Activated naive CD4-positive, alpha-beta T cell treated with Interleukin-2 at 50 U/mL for 16 hours (primary cell): ENCODE results near the gene CD22.
A peak's percentile ranks its signal among the peaks of the same experiment; 100 is the strongest.
"Not testable (repeated sequence)": the region's sequence is repeated elsewhere in the genome, so short reads cannot be mapped to it uniquely, and the experiment has no call there.

ENCODE experiments used
- DNase-seq: peaks from one replicate; pipeline ENCODE4 v3.0.0-alpha.2; 2020

Gene CD22

DNA sequence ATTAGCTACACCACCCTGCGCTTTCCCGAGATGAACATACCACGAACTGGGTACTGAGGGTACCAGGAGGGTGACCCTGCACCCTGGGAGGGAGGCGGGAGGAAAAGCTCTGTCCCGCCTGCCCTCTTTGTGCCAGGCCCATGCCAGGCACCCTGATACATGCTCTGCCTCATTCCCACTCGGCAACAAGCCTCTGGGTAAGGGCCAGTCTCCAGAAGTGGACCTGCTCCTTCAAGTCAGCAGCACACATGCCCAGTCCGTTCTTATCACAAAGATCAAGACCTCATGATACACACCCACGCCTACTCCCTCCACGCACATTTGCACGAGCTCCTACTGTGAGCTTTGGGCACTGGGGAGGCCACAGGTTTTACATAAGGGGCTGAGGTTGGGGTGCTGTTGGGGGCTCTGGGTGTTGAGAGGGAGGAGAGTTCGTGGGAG lies 16.7 kb downstream of the CD22 start:
- DNase-seq = no peak

DNA sequence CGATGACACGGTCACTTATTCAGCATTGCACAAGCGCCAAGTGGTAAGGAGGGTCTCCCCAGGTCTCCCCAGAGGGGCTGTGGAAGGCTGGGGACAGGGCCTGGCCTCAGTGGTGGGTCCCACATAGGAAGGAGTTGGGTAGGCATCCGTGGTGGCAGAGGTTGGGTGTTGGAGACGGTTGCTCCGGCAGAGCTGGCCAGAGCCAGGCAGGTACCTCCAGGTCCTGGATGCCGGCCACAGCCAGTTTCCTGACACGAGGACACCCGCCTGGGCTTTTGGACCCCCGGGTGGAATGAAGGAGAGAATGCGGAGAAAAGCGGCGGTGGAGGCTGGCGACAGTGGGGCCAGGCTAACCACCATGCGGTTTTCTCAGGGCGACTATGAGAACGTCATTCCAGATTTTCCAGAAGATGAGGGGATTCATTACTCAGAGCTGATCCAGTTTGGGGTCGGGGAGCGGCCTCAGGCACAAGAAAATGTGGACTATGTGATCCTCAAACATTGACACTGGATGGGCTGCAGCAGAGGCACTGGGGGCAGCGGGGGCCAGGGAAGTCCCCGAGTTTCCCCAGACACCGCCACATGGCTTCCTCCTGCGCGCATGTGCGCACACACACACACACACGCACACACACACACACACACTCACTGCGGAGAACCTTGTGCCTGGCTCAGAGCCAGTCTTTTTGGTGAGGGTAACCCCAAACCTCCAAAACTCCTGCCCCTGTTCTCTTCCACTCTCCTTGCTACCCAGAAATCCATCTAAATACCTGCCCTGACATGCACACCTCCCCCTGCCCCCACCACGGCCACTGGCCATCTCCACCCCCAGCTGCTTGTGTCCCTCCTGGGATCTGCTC lies 17.4 kb downstream of the CD22 start:
- DNase-seq = peak; percentile 69

DNA sequence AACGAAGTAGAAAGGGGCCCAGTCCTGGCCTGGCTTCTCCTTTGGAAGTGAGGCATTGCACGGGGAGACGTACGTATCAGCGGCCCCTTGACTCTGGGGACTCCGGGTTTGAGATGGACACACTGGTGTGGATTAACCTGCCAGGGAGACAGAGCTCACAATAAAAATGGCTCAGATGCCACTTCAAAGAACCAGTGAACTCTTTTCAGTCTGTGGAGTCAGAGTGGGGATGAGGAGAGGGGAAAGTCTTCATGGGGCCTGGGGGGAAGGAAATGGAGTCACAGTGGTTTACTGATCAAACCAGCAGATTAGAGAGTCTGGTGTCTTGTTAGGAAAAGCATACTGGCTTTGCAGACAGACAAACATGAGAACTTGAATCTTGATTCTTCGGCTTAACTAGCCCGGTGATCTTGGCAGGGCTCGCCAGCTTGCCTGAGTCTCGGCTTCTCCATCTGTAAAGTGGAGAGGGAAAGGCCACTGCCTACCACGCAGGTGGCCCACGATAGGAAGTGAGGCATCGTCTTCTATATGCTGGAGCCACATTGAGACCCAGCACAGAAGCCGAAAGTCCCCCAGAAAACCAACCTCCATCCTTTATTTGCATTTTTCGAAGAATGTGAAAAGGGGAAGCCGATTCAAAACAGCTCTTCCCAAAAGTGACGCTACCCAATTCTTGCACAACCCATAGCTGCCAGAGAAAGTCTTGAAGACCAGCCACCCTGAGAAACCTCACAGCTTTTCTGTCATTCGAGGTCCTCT lies 18.4 kb downstream of the CD22 start, which contains the start of gene FFAR1:
TSS of gene FFAR1 (plus strand) at position 732 of the 759 bp plus-strand sequence. CDS start 3,650 bp downstream, outside the sequence.
- peak; percentile 50 for DNase-seq

DNA sequence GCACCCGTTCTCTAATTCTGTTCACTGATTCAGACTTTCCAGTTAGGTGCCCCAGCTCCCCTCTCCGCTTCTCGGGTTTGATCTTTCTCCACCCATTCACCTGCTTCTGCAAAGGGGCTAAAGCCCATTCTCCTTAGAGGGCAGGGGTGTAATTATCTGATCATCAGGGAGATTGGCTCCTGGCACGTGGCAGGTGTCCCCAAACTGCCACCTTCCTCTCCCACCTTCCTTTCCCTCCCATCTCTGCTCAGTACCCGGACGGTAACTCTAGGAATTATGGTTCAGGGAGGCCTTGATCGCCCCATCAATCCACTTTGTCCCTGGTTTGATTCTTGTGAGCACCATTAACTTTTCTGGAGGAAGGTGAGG lies 18.9 kb downstream of the CD22 start:
- DNase-seq = no peak

DNA sequence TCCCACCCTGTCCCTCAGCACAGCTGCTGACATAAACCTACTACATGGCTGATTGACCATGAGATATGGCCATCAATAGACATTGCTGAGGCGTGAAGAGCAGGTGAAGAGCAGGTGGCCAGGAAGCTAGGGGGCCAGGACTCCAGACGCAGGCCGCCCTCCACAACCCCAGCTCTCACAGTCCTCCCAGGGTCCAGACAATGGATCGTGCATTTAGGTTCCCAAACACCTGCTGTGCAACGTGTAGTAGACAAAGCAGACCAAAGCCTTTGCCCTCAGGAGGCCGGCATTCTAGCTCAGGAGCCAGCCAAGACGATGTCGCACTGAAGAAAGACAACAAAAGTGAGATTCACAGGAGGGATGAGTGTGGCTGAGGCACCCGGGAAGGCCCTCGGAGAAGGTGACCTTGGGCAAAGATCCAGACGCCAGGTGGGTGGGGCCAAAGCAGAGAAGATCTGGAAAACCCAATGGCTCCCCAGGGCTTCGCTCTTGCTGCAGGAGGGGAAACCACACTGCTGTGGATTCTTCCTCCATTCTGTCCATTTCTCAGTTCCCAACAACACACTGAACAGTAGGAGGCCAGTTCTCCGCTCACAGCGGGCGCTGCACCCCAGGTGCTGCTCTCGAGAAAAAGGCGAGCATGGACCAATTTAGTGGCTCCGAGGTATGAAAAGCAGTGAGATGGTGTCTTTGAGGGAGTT lies 20.1 kb downstream of the CD22 start:
- no peak for DNase-seq

DNA sequence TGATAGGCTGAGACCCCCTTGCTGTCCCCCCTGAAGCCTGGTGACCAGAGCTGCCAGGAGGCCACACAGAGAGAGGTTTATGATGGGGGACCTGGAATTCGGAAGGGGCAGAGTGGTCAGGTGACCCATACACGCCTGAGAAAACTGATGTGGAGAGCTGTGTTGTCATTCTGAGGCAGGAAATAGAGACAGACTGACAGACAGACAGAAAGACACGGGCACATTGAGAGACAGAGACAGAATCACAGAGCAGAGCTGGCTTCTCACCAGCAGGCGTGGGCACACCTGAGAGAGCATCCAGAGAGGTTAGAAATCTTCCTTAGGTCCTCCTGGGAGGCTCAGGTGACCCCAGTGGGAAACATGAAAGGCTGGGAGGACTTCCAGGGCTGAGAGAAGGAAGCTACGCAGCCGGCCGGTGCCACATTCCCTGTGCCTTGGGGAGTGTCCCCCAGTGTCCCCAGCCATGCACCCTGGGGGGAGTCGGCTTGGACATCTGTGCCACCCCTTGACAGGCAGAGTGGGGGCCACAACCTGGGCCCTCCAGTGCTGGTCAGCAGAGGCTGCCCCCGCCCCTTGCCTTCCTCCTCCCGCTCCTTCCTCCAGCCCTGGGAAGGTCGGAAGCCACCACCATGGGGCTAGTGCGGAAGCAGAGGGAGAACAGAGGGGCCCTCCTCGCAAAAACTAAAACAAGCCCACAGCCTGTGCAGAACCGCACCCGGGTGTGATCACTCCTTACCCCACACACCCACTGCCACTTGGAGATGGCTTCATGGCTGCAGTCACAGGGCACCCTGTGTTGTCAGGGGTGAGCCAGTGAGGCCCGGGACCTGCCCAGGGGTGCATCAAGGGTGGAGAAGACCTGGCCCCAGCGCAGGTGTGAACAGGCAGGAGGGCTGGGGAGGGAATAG lies 20.9 kb downstream of the CD22 start:
- DNase-seq = no peak

DNA sequence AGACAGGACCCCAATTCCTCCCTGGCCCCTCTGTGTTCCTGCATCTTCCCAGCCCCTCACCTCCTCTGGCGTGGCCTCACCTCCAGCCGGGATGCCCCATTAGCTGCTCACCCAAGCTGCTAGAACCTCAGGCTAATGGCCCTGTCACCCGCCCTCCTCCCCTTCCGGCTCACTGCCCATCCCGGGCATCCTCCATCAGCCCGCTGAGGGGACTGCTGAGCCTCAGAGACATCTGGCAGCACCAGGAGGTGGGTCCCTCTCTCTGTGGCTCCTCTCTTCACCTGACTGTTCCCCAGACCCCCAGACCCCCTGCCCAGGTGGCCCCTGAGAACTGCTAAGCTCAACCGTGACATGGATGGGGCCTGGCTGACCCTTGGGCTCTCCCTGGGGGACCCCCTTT lies 21.6 kb downstream of the CD22 start:
- no peak for DNase-seq

DNA sequence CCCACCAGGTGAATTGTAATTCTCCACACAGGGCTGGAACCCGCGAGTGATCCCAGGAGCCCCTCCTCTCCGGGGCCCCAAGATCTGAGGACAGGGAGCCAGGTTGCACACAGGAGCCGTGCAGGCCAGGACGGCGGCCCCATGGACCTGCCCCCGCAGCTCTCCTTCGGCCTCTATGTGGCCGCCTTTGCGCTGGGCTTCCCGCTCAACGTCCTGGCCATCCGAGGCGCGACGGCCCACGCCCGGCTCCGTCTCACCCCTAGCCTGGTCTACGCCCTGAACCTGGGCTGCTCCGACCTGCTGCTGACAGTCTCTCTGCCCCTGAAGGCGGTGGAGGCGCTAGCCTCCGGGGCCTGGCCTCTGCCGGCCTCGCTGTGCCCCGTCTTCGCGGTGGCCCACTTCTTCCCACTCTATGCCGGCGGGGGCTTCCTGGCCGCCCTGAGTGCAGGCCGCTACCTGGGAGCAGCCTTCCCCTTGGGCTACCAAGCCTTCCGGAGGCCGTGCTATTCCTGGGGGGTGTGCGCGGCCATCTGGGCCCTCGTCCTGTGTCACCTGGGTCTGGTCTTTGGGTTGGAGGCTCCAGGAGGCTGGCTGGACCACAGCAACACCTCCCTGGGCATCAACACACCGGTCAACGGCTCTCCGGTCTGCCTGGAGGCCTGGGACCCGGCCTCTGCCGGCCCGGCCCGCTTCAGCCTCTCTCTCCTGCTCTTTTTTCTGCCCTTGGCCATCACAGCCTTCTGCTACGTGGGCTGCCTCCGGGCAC lies 22.6 kb downstream of the CD22 start:
- no peak for DNase-seq

DNA sequence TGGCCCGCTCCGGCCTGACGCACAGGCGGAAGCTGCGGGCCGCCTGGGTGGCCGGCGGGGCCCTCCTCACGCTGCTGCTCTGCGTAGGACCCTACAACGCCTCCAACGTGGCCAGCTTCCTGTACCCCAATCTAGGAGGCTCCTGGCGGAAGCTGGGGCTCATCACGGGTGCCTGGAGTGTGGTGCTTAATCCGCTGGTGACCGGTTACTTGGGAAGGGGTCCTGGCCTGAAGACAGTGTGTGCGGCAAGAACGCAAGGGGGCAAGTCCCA lies 23.1 kb downstream of the CD22 start:
- no peak for DNase-seq

DNA sequence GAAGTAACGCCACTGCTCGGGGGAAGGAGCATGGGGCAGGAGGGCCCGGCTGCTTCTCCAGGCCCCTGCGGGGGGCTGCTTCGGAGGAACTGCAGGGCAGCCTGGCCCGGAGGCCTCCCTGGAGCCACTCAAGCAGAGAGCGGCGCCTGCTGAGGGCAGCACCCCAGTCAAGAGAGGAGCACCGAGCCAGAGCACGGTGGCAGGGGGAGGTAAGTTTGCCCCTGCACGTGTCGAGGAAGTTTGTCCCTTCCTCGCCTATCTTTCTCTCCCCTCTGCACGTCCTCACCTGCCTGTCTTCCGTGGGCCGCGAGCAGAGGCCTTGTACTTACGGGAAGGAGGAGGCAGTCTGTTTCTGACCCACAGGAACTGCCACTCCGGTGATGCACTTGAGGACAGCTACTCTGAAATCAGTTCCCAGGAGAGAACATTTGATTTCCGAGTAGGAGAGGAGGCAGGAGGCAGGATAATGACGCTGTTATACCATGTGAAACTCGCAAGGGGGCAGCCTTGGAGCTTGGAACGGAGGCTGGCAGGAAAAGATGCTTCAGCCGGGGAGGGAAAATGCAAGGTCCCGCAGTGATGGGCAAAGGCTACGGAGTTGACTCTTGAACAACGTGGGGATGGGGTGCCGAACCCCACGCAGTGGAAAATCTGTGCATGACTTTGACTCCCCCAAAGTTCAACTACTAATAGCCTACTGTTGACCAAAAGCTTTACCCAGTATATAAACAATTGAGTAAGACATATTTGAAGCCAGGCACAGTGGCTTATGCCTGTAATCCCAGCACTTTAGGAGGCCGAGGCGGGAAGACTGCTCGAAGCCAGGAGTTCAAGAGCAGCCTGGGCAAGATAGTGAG lies 23.7 kb downstream of the CD22 start:
- DNase-seq = peak; percentile 70

DNA sequence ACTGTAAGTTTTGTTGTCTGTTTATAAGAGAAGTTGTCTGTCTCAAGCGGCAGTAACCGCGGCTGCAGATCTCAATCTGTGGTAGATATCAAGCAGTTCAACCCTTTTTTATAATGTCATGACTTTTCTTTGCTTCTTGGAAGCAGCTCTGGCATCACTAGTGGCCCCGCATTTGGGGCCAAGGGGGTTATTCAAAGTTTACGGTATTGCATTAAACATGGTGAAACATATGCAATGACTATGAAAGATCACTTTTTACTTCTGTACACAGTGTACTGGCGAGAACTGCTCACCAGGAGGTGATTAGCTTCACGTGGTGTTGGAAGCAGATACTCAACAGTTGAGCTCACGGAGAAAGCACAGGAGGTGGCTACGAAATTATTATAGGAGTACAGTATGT lies 24.6 kb downstream of the CD22 start:
- no peak for DNase-seq

DNA sequence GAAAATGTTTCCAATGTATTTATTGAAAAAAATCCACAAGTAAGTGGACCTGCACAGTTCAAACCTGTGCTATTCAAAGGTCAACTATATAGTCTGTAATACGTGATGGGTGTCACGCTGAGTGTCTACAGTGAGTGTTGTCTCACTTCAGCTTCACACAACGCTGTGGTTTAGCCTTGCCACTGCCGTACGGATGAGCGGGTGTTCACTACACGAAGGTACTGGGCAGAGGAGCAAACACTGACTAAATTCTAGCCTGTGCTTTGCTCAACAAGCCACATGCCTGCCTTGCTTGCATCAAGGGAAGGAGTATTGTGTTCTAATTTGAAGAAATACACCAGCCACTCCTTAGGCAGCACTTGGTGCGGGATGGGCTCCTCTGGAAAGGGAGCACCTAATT lies 25.9 kb downstream of the CD22 start:
- DNase-seq = no peak

DNA sequence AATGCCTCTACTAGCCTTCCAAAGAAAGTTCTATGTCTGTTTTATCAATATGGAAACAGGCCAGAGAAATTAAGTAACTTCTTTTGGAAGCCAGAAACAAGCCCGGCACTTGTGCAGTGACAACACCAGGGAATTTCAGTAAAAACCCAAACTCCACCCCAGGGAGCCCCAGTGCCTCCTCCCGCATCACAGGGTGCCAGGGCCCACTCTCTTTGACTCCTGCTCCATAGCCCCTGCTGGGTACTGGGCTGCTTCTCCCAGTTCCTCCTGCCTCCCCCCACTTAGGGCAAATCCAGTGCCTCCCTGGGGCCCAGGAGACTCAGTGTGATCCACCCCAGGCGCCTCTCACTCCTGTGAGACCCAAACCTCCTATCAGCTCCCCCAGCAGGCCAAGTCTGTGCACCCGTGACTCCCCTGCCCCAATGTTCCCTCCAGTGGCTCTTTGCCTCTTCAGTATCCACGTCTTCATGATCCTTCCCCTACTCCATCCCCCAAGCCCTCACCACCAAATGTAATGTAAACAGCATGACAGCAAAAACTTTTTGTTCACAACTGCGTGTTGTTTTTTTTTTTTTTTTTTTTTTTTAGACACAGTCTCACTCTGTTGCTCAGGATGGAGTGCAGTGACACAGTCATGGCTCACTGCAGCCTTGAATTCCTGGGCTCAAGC lies 26.9 kb downstream of the CD22 start:
- no peak for DNase-seq

DNA sequence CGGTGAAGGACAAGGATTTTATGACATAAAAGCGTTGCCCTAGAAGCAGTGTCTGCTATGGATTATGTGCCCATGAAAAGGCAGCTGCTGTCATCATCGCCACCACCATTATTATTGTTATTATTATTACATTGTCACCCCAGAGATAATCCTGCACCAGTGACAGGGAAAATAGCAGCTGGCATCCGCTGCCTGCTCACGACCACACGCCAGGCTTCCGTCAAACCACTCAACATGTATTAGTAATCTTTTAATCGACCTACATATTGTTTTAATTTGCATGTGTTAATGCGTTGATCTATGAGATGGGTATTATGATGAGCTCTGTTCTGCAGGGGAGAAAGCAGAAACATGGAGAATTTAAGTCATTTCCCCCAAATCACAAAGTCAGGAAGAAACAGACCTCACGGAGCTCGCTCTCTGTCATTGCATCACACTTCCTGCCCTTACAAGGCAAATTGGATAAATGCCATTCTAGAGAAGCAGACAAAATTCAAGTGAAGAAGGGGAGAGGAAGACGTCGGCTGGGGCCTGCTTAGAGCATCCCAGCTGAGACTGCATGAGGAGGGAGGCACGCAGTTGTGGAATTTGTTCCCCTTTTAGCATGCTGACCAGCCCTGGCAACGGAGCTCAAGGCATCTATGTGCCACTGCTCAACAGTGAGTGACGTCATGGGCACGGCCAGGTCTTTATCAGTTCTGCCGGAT lies 29.0 kb downstream of the CD22 start, which contains the start of gene FFAR3:
TSS of gene FFAR3 (plus strand) at position 594 of the 707 bp plus-strand sequence. CDS start 431 bp downstream, outside the sequence.
- no peak for DNase-seq

DNA sequence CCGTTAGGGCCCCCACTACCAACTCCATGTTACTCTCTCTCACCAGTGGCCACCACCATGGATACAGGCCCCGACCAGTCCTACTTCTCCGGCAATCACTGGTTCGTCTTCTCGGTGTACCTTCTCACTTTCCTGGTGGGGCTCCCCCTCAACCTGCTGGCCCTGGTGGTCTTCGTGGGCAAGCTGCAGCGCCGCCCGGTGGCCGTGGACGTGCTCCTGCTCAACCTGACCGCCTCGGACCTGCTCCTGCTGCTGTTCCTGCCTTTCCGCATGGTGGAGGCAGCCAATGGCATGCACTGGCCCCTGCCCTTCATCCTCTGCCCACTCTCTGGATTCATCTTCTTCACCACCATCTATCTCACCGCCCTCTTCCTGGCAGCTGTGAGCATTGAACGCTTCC lies 29.8 kb downstream of the CD22 start:
- DNase-seq = not testable (repeated sequence)

DNA sequence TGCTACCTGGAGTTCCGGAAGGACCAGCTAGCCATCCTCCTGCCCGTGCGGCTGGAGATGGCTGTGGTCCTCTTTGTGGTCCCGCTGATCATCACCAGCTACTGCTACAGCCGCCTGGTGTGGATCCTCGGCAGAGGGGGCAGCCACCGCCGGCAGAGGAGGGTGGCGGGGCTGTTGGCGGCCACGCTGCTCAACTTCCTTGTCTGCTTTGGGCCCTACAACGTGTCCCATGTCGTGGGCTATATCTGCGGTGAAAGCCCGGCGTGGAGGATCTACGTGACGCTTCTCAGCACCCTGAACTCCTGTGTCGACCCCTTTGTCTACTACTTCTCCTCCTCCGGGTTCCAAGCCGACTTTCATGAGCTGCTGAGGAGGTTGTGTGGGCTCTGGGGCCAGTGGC lies 30.4 kb downstream of the CD22 start:
- DNase-seq = not testable (repeated sequence)

DNA sequence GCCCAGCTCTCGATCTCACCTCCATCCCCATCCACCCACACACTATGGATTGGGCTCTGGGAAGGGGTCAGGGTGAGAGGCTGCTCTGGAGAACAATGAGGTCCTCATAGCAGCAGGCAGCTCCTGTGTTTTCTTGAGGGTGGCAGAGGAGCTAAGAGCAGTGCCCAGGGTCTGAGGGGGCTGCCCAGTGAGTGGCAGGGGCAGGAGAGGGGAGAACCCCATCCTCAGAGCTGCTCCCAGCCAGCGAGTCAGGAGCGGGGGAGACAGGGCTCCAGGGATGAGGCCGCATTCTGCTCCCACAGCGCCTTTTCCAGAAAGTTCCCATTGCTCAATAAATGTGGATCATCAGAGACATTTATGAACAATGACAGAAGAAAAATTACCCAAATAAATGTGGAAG lies 31.1 kb downstream of the CD22 start:
- not testable (repeated sequence) for DNase-seq

DNA sequence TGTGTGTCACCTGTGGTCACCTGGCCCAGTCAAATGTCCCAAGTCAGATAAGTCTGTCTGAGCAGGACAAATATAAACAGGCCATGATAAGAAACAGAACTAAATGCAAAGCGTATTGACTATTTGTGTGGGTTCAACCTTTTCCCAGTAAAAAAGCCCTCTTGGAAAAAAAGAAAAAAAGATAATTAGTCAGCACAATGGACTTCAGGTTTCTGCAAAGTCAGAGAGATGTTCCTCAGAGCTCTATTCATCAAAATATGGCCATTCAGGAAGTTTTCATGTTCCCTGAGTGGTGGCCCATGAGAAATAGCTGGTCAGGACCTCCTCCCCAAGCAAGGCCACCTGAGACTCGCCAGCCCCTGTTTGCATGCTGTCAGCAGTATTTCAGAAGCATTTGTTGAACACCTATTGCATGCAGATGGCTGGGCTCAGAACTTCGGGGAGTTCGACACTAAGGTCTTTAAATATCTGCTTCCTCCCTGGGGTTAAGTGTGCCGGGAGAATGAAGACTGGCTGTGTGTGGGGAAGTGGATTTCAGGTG lies 32.0 kb downstream of the CD22 start:
- DNase-seq = no peak
